ENCODE data around the gene SLC2A13.

DNA sequence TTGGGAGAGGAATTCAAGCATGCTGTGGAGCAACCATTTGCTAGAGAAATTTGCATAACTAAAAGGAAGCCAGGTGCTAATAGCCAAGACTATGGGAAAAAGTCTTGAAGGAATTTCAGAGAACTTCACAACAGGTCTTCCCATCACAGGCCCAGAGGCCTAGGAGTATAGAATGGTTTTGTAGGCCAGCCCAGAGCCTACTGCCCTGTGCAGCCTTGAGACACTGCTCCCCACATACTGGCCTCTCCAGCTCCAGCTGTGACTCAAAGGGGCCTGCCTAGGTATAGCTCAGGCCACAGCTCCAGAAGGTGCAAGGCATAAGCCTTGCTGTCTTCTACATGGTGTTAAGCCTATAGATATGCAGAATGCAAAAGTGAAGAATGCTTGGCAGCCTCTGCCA is 227.1 kb downstream of the SLC2A13 start:
- TF ChIP-seq CTCF (IDR thresholded peaks at IDR 0.05) = no peak
- TF ChIP-seq POLR2A (IDR thresholded peaks at IDR 0.05) = no peak

Data from lower leg skin (tissue), 3 donors.